ENCODE data around the gene TCF25. TPM values are rescaled to one million over a fixed set of nuclear protein-coding genes. Genes with fewer than 3 reads are reported as not detected.

The TCF25 gene
- total RNA-seq, 4 donors from 2014 or later, result 123 to 202 (median 160) TPM

GRCh38 chr16:89945654-89946053, 72.3 kb downstream of the TCF25 start:
- ATAC-seq (ENCODE audit: low FRiP score), result no peak
- DNase-seq (ENCODE audit: low spot score), result no peak
- no peak for TF ChIP-seq CTCF (IDR thresholded peaks at IDR 0.05)

GRCh38 chr16:89946515-89946914, 73.1 kb downstream of the TCF25 start:
- no peak for DNase-seq (ENCODE audit: low spot score)
- TF ChIP-seq CTCF (IDR thresholded peaks at IDR 0.05), result no peak
- ATAC-seq (ENCODE audit: low FRiP score), result no peak

- DNase-seq (ENCODE audit: low spot score) (no peak), ATAC-seq (ENCODE audit: low FRiP score) (no peak)
- no peak for TF ChIP-seq CTCF (IDR thresholded peaks at IDR 0.05)
Observed at GRCh38 chr16:89949121-89949742, 75.8 kb downstream of the TCF25 start.

GRCh38 chr16:89949756-89950155, 76.4 kb downstream of the TCF25 start:
- ATAC-seq (ENCODE audit: low FRiP score) (no peak), DNase-seq (ENCODE audit: low spot score) (no peak)
- TF ChIP-seq CTCF (IDR thresholded peaks at IDR 0.05), result no peak

GRCh38 chr16:89951509-89951908, 78.1 kb downstream of the TCF25 start:
- DNase-seq (ENCODE audit: low spot score) (no peak), ATAC-seq (ENCODE audit: low FRiP score) (no peak)
- no peak for TF ChIP-seq CTCF (IDR thresholded peaks at IDR 0.05)

GRCh38 chr16:89952049-89952448, 78.7 kb downstream of the TCF25 start:
- no peak for TF ChIP-seq CTCF (IDR thresholded peaks at IDR 0.05)
- ATAC-seq (ENCODE audit: low FRiP score) (no peak), DNase-seq (ENCODE audit: low spot score) (no peak)

GRCh38 chr16:89952551-89952950, 79.2 kb downstream of the TCF25 start:
- no peak for TF ChIP-seq CTCF (IDR thresholded peaks at IDR 0.05)
- no peak for ATAC-seq (ENCODE audit: low FRiP score)
- no peak for DNase-seq (ENCODE audit: low spot score)

Measured in omental fat pad (tissue), 4 donors.